SH-SY5Y (cell line): Measurements from ENCODE around the gene LATS2.

Experiments used
- GATA2 ChIP-seq: IDR thresholded peaks from 2 replicates; pipeline ENCODE4 v1.6.1; 2011; ENCODE audit warnings: mild to moderate bottlenecking, low read depth, low read length
- GATA3 ChIP-seq: IDR thresholded peaks from 2 replicates; pipeline ENCODE4 v1.6.1; 2011; ENCODE audit warnings: low read depth, mild to moderate bottlenecking, low read length, moderate library complexity

GRCh38 chr13:21075379-21076249 lies 14.2 kb upstream of the LATS2 start:
- TF ChIP-seq GATA2, result no peak
- no peak for TF ChIP-seq GATA3
